ENCODE results near the gene METTL16.

- TF ChIP-seq CTCF (IDR thresholded peaks at IDR 0.05), result no peak
- TF ChIP-seq EP300 (IDR thresholded peaks at IDR 0.05; ENCODE audit: low read depth), result no peak
- TF ChIP-seq POLR2A (IDR thresholded peaks at IDR 0.05), result no peak
- no peak for TF ChIP-seq POLR2AphosphoS5 (IDR thresholded peaks at IDR 0.05)
Measured at GRCh38 chr17:2456475-2456874, 55.2 kb downstream of the METTL16 start.
